ENCODE results near the gene CNTN2. TPM values are rescaled to one million over a fixed set of nuclear protein-coding genes. Genes with fewer than 3 reads are reported as not detected.

The CNTN2 gene
- total RNA-seq, 1 experiment from 2014 or later = not detected

- no peak for DNase-seq (ENCODE audit: low read depth)
Measured at GRCh38 chr1:205018381-205018780, 24.6 kb upstream of the CNTN2 start.

DNA sequence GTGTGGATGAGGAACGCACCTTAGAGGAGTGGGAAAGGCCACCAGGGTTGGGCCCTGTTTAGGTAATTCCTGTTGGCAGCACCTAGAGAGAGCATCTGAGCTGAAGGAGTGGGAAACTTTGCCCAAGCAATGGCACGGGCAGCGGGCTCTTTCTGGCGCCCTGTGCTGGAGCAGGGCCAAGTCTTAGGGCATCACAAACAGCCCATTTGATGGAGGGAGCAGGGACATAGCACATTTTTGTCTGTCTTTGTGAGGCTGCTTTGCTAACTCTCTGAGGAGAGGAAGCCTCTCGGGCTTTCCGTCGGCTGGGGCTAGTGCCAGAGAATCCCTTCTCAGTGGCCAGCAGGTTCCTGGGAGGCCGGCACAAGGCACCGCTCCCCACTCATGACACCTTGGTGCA is 22.5 kb upstream of the CNTN2 start:
- no peak for DNase-seq (ENCODE audit: low read depth)

GRCh38 chr1:205024679-205025078 is 18.3 kb upstream of the CNTN2 start:
- no peak for DNase-seq (ENCODE audit: low read depth)

DNA sequence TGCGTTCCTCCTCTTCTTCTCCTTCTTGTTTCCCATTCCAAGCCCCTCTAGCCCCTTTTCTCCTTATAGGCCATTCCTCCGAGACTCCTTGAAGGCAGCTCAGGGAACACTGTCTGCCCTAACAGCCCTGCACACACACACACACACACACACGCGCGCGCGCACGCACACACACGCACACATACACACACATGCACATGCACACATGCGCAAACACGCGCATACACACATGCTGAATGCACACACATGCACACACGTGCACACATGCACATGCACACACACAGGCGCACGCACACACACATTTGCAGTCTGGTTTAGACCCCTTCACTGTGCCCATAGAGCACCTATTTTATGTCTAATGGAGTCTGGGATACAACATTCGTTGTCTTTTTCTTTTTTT is 17.8 kb upstream of the CNTN2 start:
- DNase-seq (ENCODE audit: low read depth) = no peak

DNA sequence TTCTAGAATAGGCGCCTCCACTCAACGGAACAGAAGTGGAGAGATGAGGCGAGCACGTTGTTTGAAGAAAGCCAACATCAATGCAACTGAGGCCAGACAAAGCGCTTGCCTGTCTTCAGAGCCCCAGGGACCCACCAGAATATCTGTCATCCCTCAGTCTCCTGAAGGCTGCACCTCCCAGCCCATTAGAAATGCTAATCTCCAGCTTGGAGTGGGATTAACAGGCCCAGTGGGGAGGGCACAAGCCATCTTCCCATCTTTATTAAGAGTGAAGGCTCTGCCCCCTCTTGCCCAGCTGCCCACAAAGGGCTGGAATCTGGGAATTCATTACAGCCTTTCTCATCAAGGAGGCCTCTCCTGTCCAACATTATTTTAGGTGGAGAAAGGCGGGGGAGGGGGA is 16.8 kb upstream of the CNTN2 start:
- DNase-seq (ENCODE audit: low read depth) = no peak

DNA sequence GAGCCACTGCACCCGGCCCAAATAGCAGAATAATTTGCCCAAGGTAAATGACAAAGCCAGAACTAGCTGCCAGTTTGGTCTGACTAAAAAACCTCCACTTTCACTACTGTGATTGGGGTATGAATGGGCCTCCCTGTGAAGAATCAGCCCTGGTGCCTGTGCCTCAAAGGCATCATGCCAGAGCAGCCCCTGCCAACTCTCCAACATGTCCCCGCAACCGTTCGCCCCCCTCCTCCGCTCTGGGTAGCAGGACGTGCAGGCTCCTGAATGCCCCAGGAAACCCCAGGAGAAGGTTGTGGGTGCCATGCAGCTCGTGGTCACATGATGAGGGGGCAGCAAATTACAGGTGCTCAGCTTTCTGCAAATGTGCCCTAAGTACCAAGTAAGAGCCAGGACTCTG is 14.6 kb upstream of the CNTN2 start:
- no peak for DNase-seq (ENCODE audit: low read depth)

DNA sequence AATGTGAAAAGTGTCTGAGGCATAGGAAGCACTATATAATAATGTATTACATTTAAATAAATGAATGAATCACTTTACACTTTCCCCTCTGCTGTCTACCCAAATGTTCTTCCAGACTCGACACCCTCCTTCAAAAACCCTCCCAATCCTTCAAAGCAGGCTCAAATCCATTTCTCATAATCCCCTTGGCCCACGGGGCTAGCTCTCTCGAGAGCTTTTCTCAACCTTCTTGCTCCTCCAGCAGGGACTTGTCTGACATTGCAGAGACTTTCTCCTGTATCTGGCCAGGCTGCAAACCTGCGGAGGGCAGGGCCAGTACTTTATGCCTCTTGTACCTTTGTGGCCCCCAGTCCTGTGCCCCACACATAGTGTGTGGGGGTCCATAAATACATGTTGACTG is 14.1 kb upstream of the CNTN2 start:
- DNase-seq (ENCODE audit: low read depth) = no peak

DNA sequence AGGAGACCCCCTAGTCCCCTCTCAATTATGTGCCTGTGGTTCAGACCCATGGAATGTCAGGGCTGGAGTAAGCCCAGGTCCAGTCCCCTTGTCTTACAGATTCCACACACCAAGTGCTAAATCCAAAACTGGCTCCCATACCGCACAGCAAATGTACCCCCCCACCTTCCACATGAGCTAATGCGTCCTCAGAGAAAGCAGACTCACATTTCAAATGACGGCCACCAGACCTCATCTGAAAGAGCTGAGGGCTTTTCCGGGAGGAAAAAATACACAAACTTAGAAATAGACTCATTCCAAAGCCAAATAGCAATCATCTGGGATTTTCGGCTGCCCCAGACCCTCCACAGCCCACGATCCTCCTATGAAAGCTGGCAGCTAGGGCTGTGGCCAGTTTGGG is 12.8 kb upstream of the CNTN2 start:
- DNase-seq (ENCODE audit: low read depth) = no peak

DNA sequence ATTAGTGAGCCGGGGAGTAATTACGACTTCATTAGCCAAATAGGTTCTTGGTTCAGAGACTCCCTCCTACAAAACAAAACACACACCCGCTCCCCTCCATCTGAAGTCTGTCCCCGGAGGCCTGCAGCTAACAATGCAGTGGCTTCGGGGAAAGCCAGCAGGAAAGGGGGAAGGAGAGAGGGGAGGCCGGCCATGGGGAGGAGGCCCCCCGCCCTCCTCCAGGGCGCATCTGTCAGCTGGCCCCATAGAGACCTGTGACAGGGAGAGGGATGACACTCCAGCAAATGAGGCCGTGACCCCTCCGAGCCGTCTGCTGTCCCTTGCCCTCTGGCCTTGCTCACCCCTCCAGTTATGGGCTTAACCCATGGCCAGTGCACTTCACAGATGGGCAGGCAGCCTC is 12.1 kb upstream of the CNTN2 start:
- DNase-seq (ENCODE audit: low read depth) = no peak

DNA sequence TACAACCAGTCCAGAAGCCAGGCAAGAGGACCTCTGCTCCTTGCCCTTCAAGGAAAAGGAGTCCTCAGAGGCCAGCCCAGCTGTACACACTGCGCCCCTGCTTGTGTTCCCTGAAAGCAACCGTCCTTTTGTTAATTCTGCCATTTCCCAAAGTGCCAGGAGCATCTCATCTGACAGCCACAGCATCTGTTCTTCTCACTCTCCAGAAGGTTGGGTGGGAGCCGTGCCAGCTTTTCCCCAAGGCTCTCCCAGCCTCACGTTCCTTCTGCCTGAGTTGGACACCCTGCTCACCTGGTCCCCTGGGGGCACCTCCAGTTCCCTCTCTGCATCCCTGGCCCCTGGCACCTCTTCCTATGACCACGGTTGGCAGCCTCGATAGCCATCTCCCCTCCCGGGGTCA is 10.5 kb upstream of the CNTN2 start:
- no peak for DNase-seq (ENCODE audit: low read depth)

DNA sequence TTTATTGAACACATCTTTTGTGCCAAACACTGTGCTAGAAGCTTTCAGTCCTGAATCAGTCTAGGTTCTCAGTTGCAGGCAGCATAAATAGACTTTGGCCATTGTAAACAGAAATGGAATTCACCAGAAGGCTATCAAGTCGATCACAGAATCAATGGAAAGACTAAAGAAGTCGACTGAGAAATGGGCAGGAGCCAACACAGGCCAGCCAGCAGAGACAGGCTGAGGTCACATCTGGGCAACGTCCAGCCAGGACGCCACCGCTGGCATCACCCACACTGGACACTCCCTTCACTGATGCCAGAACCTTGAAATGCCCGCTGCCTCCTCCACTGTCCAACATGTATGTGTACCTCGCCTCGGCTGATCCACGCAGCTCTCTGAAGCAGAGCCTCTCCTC is 5.5 kb upstream of the CNTN2 start:
- no peak for DNase-seq (ENCODE audit: low read depth)

GRCh38 chr1:205038132-205038786 is 4.8 kb upstream of the CNTN2 start:
- DNase-seq (ENCODE audit: low read depth) = no peak

- DNase-seq (ENCODE audit: low read depth) = no peak
Measured at GRCh38 chr1:205041001-205041715, 1.9 kb upstream of the CNTN2 start.

- no peak for DNase-seq (ENCODE audit: low read depth)
Measured at GRCh38 chr1:205041998-205042910, 758 bp upstream of the CNTN2 start.

GRCh38 chr1:205043866-205044265 is 854 bp downstream of the CNTN2 start:
- no peak for DNase-seq (ENCODE audit: low read depth)

GRCh38 chr1:205044741-205045140 is 1.7 kb downstream of the CNTN2 start:
- no peak for DNase-seq (ENCODE audit: low read depth)

GRCh38 chr1:205045146-205045545 is 2.1 kb downstream of the CNTN2 start:
- DNase-seq (ENCODE audit: low read depth) = no peak

DNA sequence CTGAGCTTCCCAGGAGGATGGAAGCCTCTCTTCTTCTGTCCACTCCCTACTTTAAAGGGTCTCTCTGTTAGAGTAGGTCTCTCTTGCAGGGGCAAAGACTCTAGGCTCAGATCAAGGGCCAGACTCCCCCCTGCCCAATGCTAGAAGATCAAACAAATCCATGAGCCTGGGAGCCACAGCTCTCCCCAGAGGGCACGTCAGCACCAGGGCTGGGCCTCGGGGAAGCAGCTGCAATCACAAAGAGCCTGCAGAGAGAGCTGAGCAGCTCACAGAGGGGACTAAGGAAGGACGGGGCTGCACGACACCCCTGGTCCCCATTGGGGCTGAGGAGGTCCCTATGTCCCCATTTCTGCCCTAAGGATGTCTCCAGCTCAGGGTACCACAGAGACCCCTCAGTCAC is 3.9 kb downstream of the CNTN2 start:
- DNase-seq (ENCODE audit: low read depth) = no peak

DNA sequence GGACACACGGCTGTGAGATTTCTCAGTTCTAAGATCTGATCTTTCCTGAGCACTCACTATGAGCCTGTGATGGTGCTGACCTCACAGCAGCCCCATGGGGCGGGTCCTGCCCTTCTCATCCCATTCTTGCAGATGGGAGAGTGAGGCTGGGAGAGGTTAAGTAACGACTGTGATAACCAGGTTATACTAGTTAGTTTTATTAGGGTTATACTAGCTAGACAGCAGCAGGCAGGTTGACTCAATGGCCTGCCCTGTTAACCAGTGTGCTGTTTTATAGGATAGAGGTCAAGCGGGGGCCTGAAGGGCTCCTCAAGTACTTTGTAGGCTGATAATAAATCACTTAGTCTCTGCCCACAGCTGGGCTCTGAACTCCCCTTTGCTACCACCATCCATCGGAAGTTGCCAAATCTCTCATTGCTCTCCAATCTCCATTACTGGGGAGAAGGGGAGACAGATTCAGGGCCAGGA is 4.8 kb downstream of the CNTN2 start:
- DNase-seq (ENCODE audit: low read depth) = no peak

DNA sequence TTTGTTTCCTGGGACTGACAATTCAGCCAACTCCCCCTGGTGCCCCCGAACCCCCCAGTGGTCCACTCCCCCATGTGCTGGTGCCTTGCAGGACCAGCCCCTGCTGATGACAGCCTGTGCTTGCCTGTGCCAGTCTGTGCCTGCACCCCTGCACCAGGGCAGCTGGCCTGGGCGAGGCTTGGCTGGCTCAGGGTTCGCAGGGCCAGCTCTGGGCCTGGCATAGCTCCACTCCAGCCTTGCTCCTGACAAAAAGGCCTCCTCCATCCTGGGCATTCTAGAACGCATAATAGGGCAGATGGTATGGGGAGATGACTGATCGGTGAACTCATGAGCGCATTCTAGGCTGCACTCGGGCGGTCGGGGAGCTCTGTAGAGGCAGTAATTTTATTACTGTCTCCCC is 5.4 kb downstream of the CNTN2 start:
- no peak for DNase-seq (ENCODE audit: low read depth)

GRCh38 chr1:205049479-205049878 is 6.5 kb downstream of the CNTN2 start:
- no peak for DNase-seq (ENCODE audit: low read depth)

GRCh38 chr1:205052690-205053089 is 9.7 kb downstream of the CNTN2 start:
- no peak for DNase-seq (ENCODE audit: low read depth)
